Measurements from ENCODE around the gene REXO1. TPM values are rescaled to one million over a fixed set of nuclear protein-coding genes. Genes with fewer than 3 reads are reported as not detected.

The REXO1 gene
- total RNA-seq, 1 donor from 2014 or later, result 22.2 TPM

- no peak overlapping the region for H3K27ac Mint-ChIP-seq (ENCODE audit: unreplicated experiment)
- DNase-seq (ENCODE audit: low spot score), result no peak
- H3K4me3 Mint-ChIP-seq (ENCODE audit: unreplicated experiment), result no peak overlapping the region
- no peak for TF ChIP-seq CTCF (IDR thresholded peaks at IDR 0.05)
- peaks cover 41% of the 10 kb centered on the region for H3K27me3 Mint-ChIP-seq (ENCODE audit: low read depth)
- no peaks in the 10 kb centered on the region for H3K4me1 Mint-ChIP-seq (ENCODE audit: low read depth)
- H3K9me3 Mint-ChIP-seq (ENCODE audit: low read depth), result peaks cover 14% of the 10 kb centered on the region
- H3K36me3 Mint-ChIP-seq (ENCODE audit: low read depth), result peaks cover 9% of the 10 kb centered on the region
Measured at GRCh38 chr19:1769645-1769985, 78.7 kb downstream of the REXO1 start.

- H3K27me3 Mint-ChIP-seq (ENCODE audit: low read depth), result peaks cover 38% of the 10 kb centered on the region
- no peak for DNase-seq (ENCODE audit: low spot score)
Measured at GRCh38 chr19:1768918-1769644, 79.2 kb downstream of the REXO1 start.

GRCh38 chr19:1768248-1768647 is 80.0 kb downstream of the REXO1 start:
- Mint-ChIP-seq H3K4me1 (ENCODE audit: low read depth) (no peaks in the 10 kb centered on the region), H3K4me3 (ENCODE audit: unreplicated experiment) (no peak overlapping the region), H3K27me3 (ENCODE audit: low read depth) (peaks cover 38% of the 10 kb centered on the region), H3K27ac (ENCODE audit: unreplicated experiment) (no peak overlapping the region), H3K36me3 (ENCODE audit: low read depth) (peaks cover 8% of the 10 kb centered on the region), H3K9me3 (ENCODE audit: low read depth) (peaks cover 14% of the 10 kb centered on the region)
- TF ChIP-seq CTCF (IDR thresholded peaks at IDR 0.05), result peak; percentile 9
- DNase-seq (ENCODE audit: low spot score), result no peak

More at GRCh38 chr19:1768918-1769644, 79.2 kb downstream of the REXO1 start:
- H3K4me1 Mint-ChIP-seq (ENCODE audit: low read depth), result no peaks in the 10 kb centered on the region
- H3K4me3 Mint-ChIP-seq (ENCODE audit: unreplicated experiment), result no peak overlapping the region
- peaks cover 14% of the 10 kb centered on the region for H3K9me3 Mint-ChIP-seq (ENCODE audit: low read depth)
- no peak for TF ChIP-seq CTCF (IDR thresholded peaks at IDR 0.05)
- H3K36me3 Mint-ChIP-seq (ENCODE audit: low read depth), result peaks cover 8% of the 10 kb centered on the region
- H3K27ac Mint-ChIP-seq (ENCODE audit: unreplicated experiment), result no peak overlapping the region

GRCh38 chr19:1767464-1767933 is 80.8 kb downstream of the REXO1 start:
- no peak overlapping the region for H3K27ac Mint-ChIP-seq (ENCODE audit: unreplicated experiment)
- peaks cover 14% of the 10 kb centered on the region for H3K9me3 Mint-ChIP-seq (ENCODE audit: low read depth)
- H3K27me3 Mint-ChIP-seq (ENCODE audit: low read depth), result peaks cover 37% of the 10 kb centered on the region
- peaks cover 8% of the 10 kb centered on the region for H3K36me3 Mint-ChIP-seq (ENCODE audit: low read depth)
- no peaks in the 10 kb centered on the region for H3K4me1 Mint-ChIP-seq (ENCODE audit: low read depth)
- DNase-seq (ENCODE audit: low spot score), result no peak
- H3K4me3 Mint-ChIP-seq (ENCODE audit: unreplicated experiment), result no peak overlapping the region
- peak; percentile 94 for TF ChIP-seq CTCF (IDR thresholded peaks at IDR 0.05)

GRCh38 chr19:1766800-1767352 is 81.4 kb downstream of the REXO1 start:
- H3K27me3 Mint-ChIP-seq (ENCODE audit: low read depth), result peaks cover 35% of the 10 kb centered on the region
- H3K9me3 Mint-ChIP-seq (ENCODE audit: low read depth), result peaks cover 14% of the 10 kb centered on the region
- DNase-seq (ENCODE audit: low spot score), result no peak
- no peak overlapping the region for H3K27ac Mint-ChIP-seq (ENCODE audit: unreplicated experiment)
- no peaks in the 10 kb centered on the region for H3K4me1 Mint-ChIP-seq (ENCODE audit: low read depth)
- H3K4me3 Mint-ChIP-seq (ENCODE audit: unreplicated experiment), result no peak overlapping the region
- H3K36me3 Mint-ChIP-seq (ENCODE audit: low read depth), result peaks cover 6% of the 10 kb centered on the region
- TF ChIP-seq CTCF (IDR thresholded peaks at IDR 0.05), result no peak

Measured in chondrocyte (in vitro differentiated cells).